ENCODE data around the gene CSMD2. TPM values are rescaled to one million over a fixed set of nuclear protein-coding genes. Genes with fewer than 3 reads are reported as not detected.

The CSMD2 gene
- total RNA-seq, 6 experiments from 2014 or later: under 0.01 to 0.19 (median 0.09) TPM; not detected in 1

GRCh38 chr1:33960188-33960895, 204.7 kb downstream of the CSMD2 start:
- WGBS (ENCODE audit: insufficient coverage, low coverage, low lambda C conversion rate, missing lambda C conversion rate): 71% methylated on average over 5 of the region's 9 CpGs
- Histone ChIP-seq H3K27me3 (no peaks in the 10 kb centered on the region), H3K4me1 (no peaks in the 10 kb centered on the region), H3K36me3 (no peaks in the 10 kb centered on the region), H3K27ac (no peak overlapping the region), H3K9me3 (no peaks in the 10 kb centered on the region), H3K4me3 (no peak overlapping the region)
- DNase-seq: no peak
- ATAC-seq: no peak
- intact Hi-C loops (cut with DNase I): no loop called here
- TF ChIP-seq CTCF (IDR thresholded peaks at IDR 0.05) (no peak), POLR2A (IDR thresholded peaks at IDR 0.05) (no peak)

GRCh38 chr1:33957854-33958253, 207.2 kb downstream of the CSMD2 start:
- Histone ChIP-seq H3K4me3 (no peak overlapping the region), H3K4me1 (no peaks in the 10 kb centered on the region), H3K36me3 (no peaks in the 10 kb centered on the region), H3K27ac (no peak overlapping the region), H3K9me3 (no peaks in the 10 kb centered on the region), H3K27me3 (no peaks in the 10 kb centered on the region)
- no peak for TF ChIP-seq CTCF (IDR thresholded peaks at IDR 0.05)
- no peak for TF ChIP-seq POLR2A (IDR thresholded peaks at IDR 0.05)
- intact Hi-C loops (cut with DNase I): no loop called here
- ATAC-seq (no peak), DNase-seq (no peak)
- WGBS (ENCODE audit: insufficient coverage, low coverage, low lambda C conversion rate, missing lambda C conversion rate): 94% methylated on average over 3 of the region's 6 CpGs

GRCh38 chr1:33955096-33955495, 209.9 kb downstream of the CSMD2 start:
- no peak for DNase-seq
- no peak for TF ChIP-seq CTCF (IDR thresholded peaks at IDR 0.05)
- TF ChIP-seq POLR2A (IDR thresholded peaks at IDR 0.05): no peak
- Histone ChIP-seq H3K4me3 (no peak overlapping the region), H3K36me3 (no peaks in the 10 kb centered on the region), H3K27me3 (no peaks in the 10 kb centered on the region), H3K4me1 (no peaks in the 10 kb centered on the region), H3K27ac (no peak overlapping the region), H3K9me3 (no peaks in the 10 kb centered on the region)
- ATAC-seq: no peak
- 74% methylated on average over 12 of the region's 14 CpGs for WGBS (ENCODE audit: insufficient coverage, low coverage, low lambda C conversion rate, missing lambda C conversion rate)
- intact Hi-C loops (cut with DNase I): no loop called here

- Histone ChIP-seq H3K27ac (no peak overlapping the region), H3K9me3 (no peaks in the 10 kb centered on the region), H3K4me3 (no peak overlapping the region), H3K36me3 (no peaks in the 10 kb centered on the region), H3K4me1 (no peaks in the 10 kb centered on the region), H3K27me3 (no peaks in the 10 kb centered on the region)
- TF ChIP-seq POLR2A (IDR thresholded peaks at IDR 0.05) (no peak), CTCF (IDR thresholded peaks at IDR 0.05) (no peak)
- DNase-seq (no peak), ATAC-seq (no peak)
- 60% methylated on average over 1 of the region's 2 CpGs for WGBS (ENCODE audit: insufficient coverage, low coverage, low lambda C conversion rate, missing lambda C conversion rate)
- intact Hi-C loops (cut with DNase I): no loop called here
Observed at GRCh38 chr1:33949570-33949969, 215.5 kb downstream of the CSMD2 start.
